PC-9 (cell line): ENCODE measurements around the gene ELP1. TPM values are rescaled to one million over a fixed set of nuclear protein-coding genes. Genes with fewer than 3 reads are reported as not detected.
"Not testable (repeated sequence)": the region's sequence is repeated elsewhere in the genome, so short reads cannot be mapped to it uniquely, and the experiment has no call there.

Experiments used
- BruUV-seq: library from RNA; stranded (reverse); fragments of 400-500 nt; replicated peaks from 2 replicates; lab custom pipeline; 2021; lab: Mats Ljungman, UMichigan
- CTCF ChIA-PET: fragments of 300-600 bp; sonication (Branson Sonifier 250); formaldehyde crosslinking; loops from one replicate; lab custom pipeline; 2022; ENCODE audit warnings: antibody characterized with exemption; lab: Charles Lee
- POLR2A ChIA-PET: fragments of 300-600 bp; sonication (Branson Sonifier 250); formaldehyde crosslinking; loops from one replicate; lab custom pipeline; 2022; ENCODE audit warnings: antibody characterized with exemption; ENCODE audit not compliant: unreplicated experiment; lab: Charles Lee
- DNase-seq, 2 experiments: peaks; one replicate each; pipeline versions ENCODE4 v3.0.0 to v3.0.0-alpha.2; 2015 to 2022; ENCODE audit warnings: mixed read lengths in 1 of 2
- H2AFZ ChIP-seq: fragments of 200-600 bp; sonication (generic); 2 replicates; pipeline ENCODE4 v1.8.1; 2017; ENCODE audit warnings: antibody characterized with exemption
- H3F3A ChIP-seq: fragments of 200-600 bp; sonication (generic); 2 replicates; pipeline ENCODE4 v1.8.1; 2017; ENCODE audit warnings: antibody characterized with exemption, mild to moderate bottlenecking, low read depth; ENCODE audit not compliant: insufficient read depth
- H3K27ac ChIP-seq: fragments of 200-600 bp; sonication (generic); 2 replicates; pipeline ENCODE4 v1.6.1; 2016; ENCODE audit warnings: mixed run types
- H3K27me3 ChIP-seq: fragments of 200-600 bp; sonication (generic); 2 replicates; pipeline ENCODE4 v1.6.1; 2016; ENCODE audit warnings: low read depth, mixed run types; ENCODE audit not compliant: insufficient read depth
- H3K36me3 ChIP-seq: fragments of 200-600 bp; sonication (generic); 2 replicates; pipeline ENCODE4 v1.6.1; 2016; ENCODE audit warnings: low read depth, mixed run types
- H3K4me1 ChIP-seq: fragments of 200-600 bp; sonication (generic); replicated peaks from 2 replicates; pipeline ENCODE4 v1.6.1; 2016; ENCODE audit warnings: mixed run types; ENCODE audit not compliant: insufficient read depth
- H3K4me2 ChIP-seq: fragments of 200-600 bp; sonication (generic); 2 replicates; pipeline ENCODE4 v1.6.1; 2017; ENCODE audit warnings: mixed run types
- H3K4me3 ChIP-seq: fragments of 200-600 bp; sonication (generic); 2 replicates; pipeline ENCODE4 v1.6.1; 2016; ENCODE audit warnings: mixed run types
- H3K79me2 ChIP-seq: fragments of 200-600 bp; sonication (generic); 2 replicates; pipeline ENCODE4 v1.6.1; 2017; ENCODE audit warnings: low read depth, mixed run types
- H3K9me2 ChIP-seq: fragments of 200-600 bp; sonication (generic); 2 replicates; pipeline ENCODE4 v1.8.1; 2017; ENCODE audit warnings: mild to moderate bottlenecking; ENCODE audit not compliant: insufficient read depth
- H3K9me3 ChIP-seq: fragments of 200-600 bp; sonication (generic); 2 replicates; pipeline ENCODE4 v1.8.1; 2016; ENCODE audit warnings: low read depth; ENCODE audit not compliant: insufficient read depth
- H4K20me1 ChIP-seq: fragments of 200-600 bp; sonication (generic); 2 replicates; pipeline ENCODE4 v1.8.1; 2017; ENCODE audit not compliant: insufficient read depth
- CTCF ChIP-seq: fragments of 200-600 bp; sonication (generic); conservative IDR thresholded peaks from 2 replicates; pipeline ENCODE4 v1.6.1; 2017; ENCODE audit warnings: mixed run types, antibody characterized with exemption, mild to moderate bottlenecking, moderate library complexity
- EZH2 ChIP-seq: fragments of 200-600 bp; sonication (generic); IDR thresholded peaks from 2 replicates; pipeline ENCODE4 v1.8.0; 2017; ENCODE audit warnings: antibody characterized with exemption, low read depth
- intact Hi-C: fragments of 100-400 bp; cut with micrococcal nuclease; formaldehyde crosslinking; loops from one replicate; pipeline ENCODE4 v1.10.0; 2022; ENCODE audit not compliant: unreplicated experiment
- total RNA-seq: library from RNA; stranded (reverse); gene quantifications from 2 replicates; pipeline ENCODE4 v1.2.3, GENCODE V29; 2021

ELP1 gene
- total RNA-seq, 1 experiment from 2014 or later = 35.1 TPM

- no peak for DNase-seq
- Histone ChIP-seq H3K27me3 (no peaks in the 10 kb centered on the region), H3K79me2 (no peaks in the 10 kb centered on the region), H3K4me2 (no peak overlapping the region), H3K9me2 (no peaks in the 10 kb centered on the region), H4K20me1 (no peaks in the 10 kb centered on the region), H3K4me1 (no peaks in the 10 kb centered on the region), H3F3A (no peaks in the 10 kb centered on the region), H2AFZ (no peak overlapping the region), H3K27ac (no peak overlapping the region), H3K4me3 (no peak overlapping the region), H3K36me3 (peaks cover 21% of the 10 kb centered on the region), H3K9me3 (no peaks in the 10 kb centered on the region)
- POLR2A ChIA-PET = no interaction called here
- BruUV-seq = no TSS peak
- intact Hi-C loops = no loop called here
- TF ChIP-seq EZH2 = no peak
- TF ChIP-seq CTCF = no peak
- CTCF ChIA-PET = no interaction called here
Measured at GRCh38 chr9:108897324-108898096, 36.4 kb downstream of the ELP1 start.

GRCh38 chr9:108894225-108894997 is 39.5 kb downstream of the ELP1 start:
- Histone ChIP-seq H3K4me2 (no peak overlapping the region), H4K20me1 (no peaks in the 10 kb centered on the region), H2AFZ (no peak overlapping the region), H3K36me3 (peaks cover 18% of the 10 kb centered on the region), H3K27me3 (no peaks in the 10 kb centered on the region), H3F3A (no peaks in the 10 kb centered on the region), H3K9me2 (no peaks in the 10 kb centered on the region), H3K4me3 (no peak overlapping the region), H3K27ac (no peak overlapping the region), H3K9me3 (no peaks in the 10 kb centered on the region), H3K4me1 (no peaks in the 10 kb centered on the region), H3K79me2 (no peaks in the 10 kb centered on the region)
- POLR2A ChIA-PET = no interaction called here
- BruUV-seq = no TSS peak
- no peak for DNase-seq
- CTCF ChIA-PET = no interaction called here
- intact Hi-C loops = no loop called here
- TF ChIP-seq EZH2 = no peak
- TF ChIP-seq CTCF = no peak

- H3K4me2 ChIP-seq = no peak overlapping the region
- no TSS peak for BruUV-seq
- no peak overlapping the region for H2AFZ ChIP-seq
- no peak overlapping the region for H3K4me3 ChIP-seq
- no peaks in the 10 kb centered on the region for H3K9me2 ChIP-seq
- peaks cover 11% of the 10 kb centered on the region; the same call in 1 of the 2 replicates for H3F3A ChIP-seq
- H3K27ac ChIP-seq = no peak overlapping the region
- no peaks in the 10 kb centered on the region for H3K9me3 ChIP-seq
- CTCF ChIA-PET = no interaction called here
- H3K36me3 ChIP-seq = peaks cover 15% of the 10 kb centered on the region; the same call in 1 of the 2 replicates
- H4K20me1 ChIP-seq = no peaks in the 10 kb centered on the region
- POLR2A ChIA-PET = interaction anchor here (0.5 to 0.7 kb wide), 2 partner anchors 157 to 307 kb away, joined by 4 to 11 read pairs; no protein-coding TSS in a partner anchor
- peaks cover 9% of the 10 kb centered on the region for H3K4me1 ChIP-seq
- intact Hi-C loops = no loop called here
- TF ChIP-seq EZH2 (no peak), CTCF (no peak)
- H3K27me3 ChIP-seq = no peaks in the 10 kb centered on the region
- no peaks in the 10 kb centered on the region for H3K79me2 ChIP-seq
- DNase-seq = no peak
Measured at GRCh38 chr9:108889649-108890067, 44.3 kb downstream of the ELP1 start.

- H3K4me1 ChIP-seq, H2AFZ ChIP-seq, H3K4me2 ChIP-seq, H4K20me1 ChIP-seq, CTCF ChIA-PET, H3K9me2 ChIP-seq, H3K27ac ChIP-seq, H3K79me2 ChIP-seq, H3K9me3 ChIP-seq, H3K27me3 ChIP-seq, POLR2A ChIA-PET, BruUV-seq, H3K4me3 ChIP-seq, intact Hi-C loops, DNase-seq: not testable (repeated sequence)
- H3K36me3 ChIP-seq = peaks cover 14% of the 10 kb centered on the region
- peaks cover 11% of the 10 kb centered on the region; the same call in 1 of the 2 replicates for H3F3A ChIP-seq
Measured at GRCh38 chr9:108886594-108887271, 47.2 kb downstream of the ELP1 start.
